Retina (tissue), 1 donor: ENCODE results near the gene PLEK2.
"Not testable (repeated sequence)": the region's sequence is repeated elsewhere in the genome, so short reads cannot be mapped to it uniquely, and the experiment has no call there.

ENCODE experiments used
- DNase-seq: peaks from one replicate; pipeline ENCODE4 v3.0.0-alpha.2; 2016

Gene PLEK2

GRCh38 chr14:67357186-67357968 lies 54.6 kb downstream of the PLEK2 start:
- no peak for DNase-seq

GRCh38 chr14:67352055-67352454 lies 59.9 kb downstream of the PLEK2 start:
- no peak for DNase-seq

GRCh38 chr14:67345583-67345982 lies 66.4 kb downstream of the PLEK2 start:
- no peak for DNase-seq

- DNase-seq = no peak
Observed at GRCh38 chr14:67343601-67344230, 68.2 kb downstream of the PLEK2 start.

- DNase-seq = not testable (repeated sequence)
Observed at GRCh38 chr14:67341231-67341630, 70.7 kb downstream of the PLEK2 start.
